Measurements from ENCODE around the gene APCDD1.

APCDD1 gene

GRCh38 chr18:10432781-10433180 lies 21.7 kb upstream of the APCDD1 start:
- no peak for DNase-seq

GRCh38 chr18:10436160-10436559 lies 18.3 kb upstream of the APCDD1 start:
- DNase-seq = no peak

- no peak for DNase-seq
These were observed 16.6 kb upstream of the APCDD1 start for GRCh38 chr18:10437837-10438236.

GRCh38 chr18:10439898-10440297 lies 14.5 kb upstream of the APCDD1 start:
- DNase-seq = no peak

- peak; percentile 59 for DNase-seq
These were observed 13.6 kb upstream of the APCDD1 start for GRCh38 chr18:10440884-10441283.

GRCh38 chr18:10441472-10441871 lies 13.0 kb upstream of the APCDD1 start:
- DNase-seq = no peak

- no peak for DNase-seq
These were observed 11.9 kb upstream of the APCDD1 start for GRCh38 chr18:10442551-10442971.

- DNase-seq = no peak
These were observed 11.4 kb upstream of the APCDD1 start for GRCh38 chr18:10443001-10443400.

- DNase-seq = no peak
These were observed 10.0 kb upstream of the APCDD1 start for GRCh38 chr18:10444314-10445006.

- no peak for DNase-seq
These were observed 5.0 kb upstream of the APCDD1 start for GRCh38 chr18:10449396-10449795.

GRCh38 chr18:10450986-10451385 lies 3.4 kb upstream of the APCDD1 start:
- DNase-seq = no peak

GRCh38 chr18:10453261-10453805 lies 1.1 kb upstream of the APCDD1 start:
- no peak for DNase-seq

GRCh38 chr18:10454681-10455557 lies 484 bp downstream of the APCDD1 start:
- DNase-seq = no peak

GRCh38 chr18:10455726-10456453 lies 1.5 kb downstream of the APCDD1 start:
- DNase-seq = no peak

GRCh38 chr18:10456718-10457117 lies 2.3 kb downstream of the APCDD1 start:
- no peak for DNase-seq

- DNase-seq = no peak
These were observed 2.7 kb downstream of the APCDD1 start for GRCh38 chr18:10457128-10457527.

GRCh38 chr18:10457767-10458166 lies 3.3 kb downstream of the APCDD1 start:
- no peak for DNase-seq

GRCh38 chr18:10458691-10459090 lies 4.3 kb downstream of the APCDD1 start:
- peak; percentile 51 for DNase-seq

GRCh38 chr18:10459587-10459986 lies 5.2 kb downstream of the APCDD1 start:
- DNase-seq = no peak

- DNase-seq = no peak
These were observed 6.1 kb downstream of the APCDD1 start for GRCh38 chr18:10460414-10461018.

GRCh38 chr18:10461989-10462388 lies 7.6 kb downstream of the APCDD1 start:
- no peak for DNase-seq

- DNase-seq = no peak
These were observed 8.2 kb downstream of the APCDD1 start for GRCh38 chr18:10462597-10462996.

- DNase-seq = no peak
These were observed 8.7 kb downstream of the APCDD1 start for GRCh38 chr18:10463096-10463495.
